Caco-2 (cell line): ENCODE results near the gene COL25A1. TPM values are rescaled to one million over a fixed set of nuclear protein-coding genes. Genes with fewer than 3 reads are reported as not detected.

ENCODE experiments used
- BruUV-seq: library from RNA; stranded (reverse); fragments of 400-500 nt; replicated peaks from 2 replicates; lab custom pipeline; 2021; lab: Mats Ljungman, UMichigan
- CTCF ChIA-PET: fragments of 300-600 bp; sonication (Branson Sonifier 250); formaldehyde crosslinking; loops from one replicate; lab custom pipeline; 2022; ENCODE audit warnings: antibody characterized with exemption; lab: Charles Lee
- POLR2A ChIA-PET: fragments of 300-600 bp; sonication (Branson Sonifier 250); formaldehyde crosslinking; loops from one replicate; lab custom pipeline; 2022; ENCODE audit warnings: antibody characterized with exemption; lab: Charles Lee
- DNase-seq, 2 experiments: peaks; one replicate each; pipeline versions ENCODE4 v3.0.0 to v3.0.0-alpha.2; 2020 to 2022
- H3K27me3 ChIP-seq: replicated peaks from 2 replicates; pipeline ENCODE4 v1.6.0; 2011; ENCODE audit warnings: low read length; ENCODE audit not compliant: control insufficient read depth, insufficient read depth
- H3K36me3 ChIP-seq: 2 replicates; pipeline ENCODE4 v1.5.1; 2011; ENCODE audit warnings: low read length; ENCODE audit not compliant: control insufficient read depth, insufficient read depth
- H3K4me1 ChIP-seq: fragments of 250-450 bp; sonication (Bioruptor Pico); 2 replicates; pipeline ENCODE4 v1.5.1; 2020; ENCODE audit warnings: mild to moderate bottlenecking
- H3K4me3 ChIP-seq: 2 replicates; pipeline ENCODE4 v1.5.1; 2011; ENCODE audit warnings: low read depth, mild to moderate bottlenecking, control low read depth, low read length
- H3K9me3 ChIP-seq: fragments of 250-450 bp; sonication (Bioruptor Pico); 2 replicates; pipeline ENCODE4 v1.5.1; 2020; ENCODE audit warnings: mild to moderate bottlenecking, moderate library complexity
- H3K27ac Mint-ChIP-seq: one replicate; pipeline ENCODE4 v1.8.0; 2022; ENCODE audit warnings: mixed read lengths; ENCODE audit not compliant: unreplicated experiment
- H3K27me3 Mint-ChIP-seq: one replicate; pipeline ENCODE4 v1.8.0; 2022; ENCODE audit warnings: mixed read lengths; ENCODE audit not compliant: insufficient read depth, unreplicated experiment
- H3K36me3 Mint-ChIP-seq: one replicate; pipeline ENCODE4 v1.8.0; 2022; ENCODE audit warnings: mild to moderate bottlenecking, mixed read lengths; ENCODE audit not compliant: insufficient read depth, unreplicated experiment
- H3K4me1 Mint-ChIP-seq: one replicate; pipeline ENCODE4 v1.8.0; 2022; ENCODE audit warnings: low read depth, mixed read lengths; ENCODE audit not compliant: unreplicated experiment
- H3K4me3 Mint-ChIP-seq: one replicate; pipeline ENCODE4 v1.8.0; 2022; ENCODE audit warnings: mild to moderate bottlenecking, moderate library complexity, mixed read lengths; ENCODE audit not compliant: unreplicated experiment
- H3K9me3 Mint-ChIP-seq: one replicate; pipeline ENCODE4 v1.8.0; 2022; ENCODE audit warnings: mixed read lengths; ENCODE audit not compliant: unreplicated experiment
- intact Hi-C: fragments of 100-400 bp; cut with micrococcal nuclease; formaldehyde crosslinking; loops from one replicate; pipeline ENCODE4 v1.10.0; 2022; ENCODE audit not compliant: unreplicated experiment
- total RNA-seq: library from RNA; stranded (reverse); gene quantifications from 2 replicates; pipeline ENCODE4 v1.2.3, GENCODE V29; 2022
- TF ChIP-seq, protein P1 (sequence below), 2 experiments: fragments of 200-600 bp in 1 of 2; IDR thresholded peaks; 1 replicate in 1 of 2; 2 replicates in 1 of 2; pipeline versions ENCODE4 v1.5.1 to v1.8.0; 2011 to 2022; ENCODE audit warnings: antibody characterized with exemption in 1 of 2, control low read depth in 1 of 2, inconsistent platforms in 1 of 2, low read depth in 1 of 2, low read length in 1 of 2, mild to moderate bottlenecking in 1 of 2, moderate library complexity in 1 of 2; ENCODE audit not compliant: insufficient read depth in 1 of 2, severe bottlenecking in 1 of 2, unreplicated experiment in 1 of 2

The COL25A1 gene
- total RNA-seq, 1 experiment from 2014 or later = not detected

DNA sequence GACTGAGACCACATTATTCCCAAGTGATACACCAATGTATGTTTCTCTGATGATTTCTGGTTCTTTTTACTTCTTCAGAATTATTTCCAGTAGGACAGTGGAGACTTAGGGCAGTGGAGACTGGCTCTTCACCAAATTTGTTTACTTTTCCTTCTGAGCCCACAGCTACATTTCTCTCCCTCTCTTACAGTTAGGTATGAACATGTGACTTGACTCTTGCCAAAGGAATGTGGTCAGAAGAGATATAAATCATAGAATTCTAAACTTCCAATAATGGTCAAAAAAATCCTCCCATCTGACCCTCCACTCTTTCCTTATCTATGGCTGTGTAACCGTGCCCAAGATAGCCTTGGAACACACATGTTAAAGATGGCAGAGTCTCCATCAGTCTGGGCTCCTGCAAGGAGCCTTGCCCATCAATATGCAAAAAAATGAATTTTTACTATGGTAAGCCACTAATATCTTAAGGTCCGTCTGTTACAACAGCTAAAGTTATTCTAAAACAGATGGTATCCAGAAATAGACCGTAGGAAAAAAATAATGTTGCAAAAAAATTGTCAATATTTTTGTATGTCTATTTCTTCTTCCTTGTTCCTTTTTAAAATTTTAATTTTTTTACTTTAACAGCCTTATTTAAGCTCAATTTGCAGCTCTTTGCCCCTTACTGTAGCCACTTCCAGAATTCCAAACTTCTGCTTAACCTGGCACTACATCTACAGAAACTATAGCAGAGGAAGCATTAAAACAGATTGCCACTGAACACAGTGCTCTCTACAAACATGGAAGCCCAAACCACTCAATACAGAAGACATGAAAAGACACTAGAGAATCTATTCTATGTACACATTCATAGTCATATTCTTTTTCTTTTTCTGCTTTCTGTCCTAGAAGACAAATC, 260.7 kb downstream of the COL25A1 start:
- ChIA-PET POLR2A (no interaction called here), CTCF (no interaction called here)
- TF ChIP-seq, protein P1, sequence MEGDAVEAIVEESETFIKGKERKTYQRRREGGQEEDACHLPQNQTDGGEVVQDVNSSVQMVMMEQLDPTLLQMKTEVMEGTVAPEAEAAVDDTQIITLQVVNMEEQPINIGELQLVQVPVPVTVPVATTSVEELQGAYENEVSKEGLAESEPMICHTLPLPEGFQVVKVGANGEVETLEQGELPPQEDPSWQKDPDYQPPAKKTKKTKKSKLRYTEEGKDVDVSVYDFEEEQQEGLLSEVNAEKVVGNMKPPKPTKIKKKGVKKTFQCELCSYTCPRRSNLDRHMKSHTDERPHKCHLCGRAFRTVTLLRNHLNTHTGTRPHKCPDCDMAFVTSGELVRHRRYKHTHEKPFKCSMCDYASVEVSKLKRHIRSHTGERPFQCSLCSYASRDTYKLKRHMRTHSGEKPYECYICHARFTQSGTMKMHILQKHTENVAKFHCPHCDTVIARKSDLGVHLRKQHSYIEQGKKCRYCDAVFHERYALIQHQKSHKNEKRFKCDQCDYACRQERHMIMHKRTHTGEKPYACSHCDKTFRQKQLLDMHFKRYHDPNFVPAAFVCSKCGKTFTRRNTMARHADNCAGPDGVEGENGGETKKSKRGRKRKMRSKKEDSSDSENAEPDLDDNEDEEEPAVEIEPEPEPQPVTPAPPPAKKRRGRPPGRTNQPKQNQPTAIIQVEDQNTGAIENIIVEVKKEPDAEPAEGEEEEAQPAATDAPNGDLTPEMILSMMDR (IDR thresholded peaks at IDR 0.05; ENCODE audit: insufficient read depth in 1 of 2, low read depth in 1 of 2, low read length in 1 of 2, severe bottlenecking in 1 of 2, unreplicated experiment in 1 of 2) = no peak
- H3K9me3 Mint-ChIP-seq = no peaks in the 10 kb centered on the region
- DNase-seq = no peak
- H3K4me3 Mint-ChIP-seq = no peak overlapping the region
- Histone ChIP-seq H3K4me1 (no peaks in the 10 kb centered on the region), H3K4me3 (no peak overlapping the region), H3K27me3 (no peaks in the 10 kb centered on the region), H3K9me3 (no peaks in the 10 kb centered on the region; the same call in 1 of the 2 replicates), H3K36me3 (no peaks in the 10 kb centered on the region)
- no peaks in the 10 kb centered on the region for H3K4me1 Mint-ChIP-seq
- BruUV-seq = no TSS peak
- no peaks in the 10 kb centered on the region for H3K36me3 Mint-ChIP-seq
- H3K27ac Mint-ChIP-seq = no peak overlapping the region
- intact Hi-C loops = no loop called here
- peaks cover 7% of the 10 kb centered on the region for H3K27me3 Mint-ChIP-seq

DNA sequence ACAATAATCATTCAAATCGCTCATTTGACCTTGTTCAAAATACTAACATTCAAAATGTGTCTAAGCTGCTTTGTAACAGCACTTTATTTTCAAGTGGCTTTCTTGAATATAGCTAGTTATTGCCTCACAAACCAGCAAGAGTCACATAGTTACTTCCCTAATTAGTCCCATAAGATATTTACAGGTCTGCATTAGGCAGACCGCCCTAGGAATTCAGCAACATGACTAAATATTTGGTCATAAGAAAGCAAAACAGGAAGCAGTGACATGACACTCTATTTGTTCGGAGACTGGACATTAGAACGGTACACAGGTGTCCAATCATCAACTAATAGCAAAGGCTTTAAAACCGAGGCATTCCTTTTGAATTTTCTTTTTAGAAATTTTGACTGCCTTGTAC, 262.0 kb downstream of the COL25A1 start:
- H3K9me3 ChIP-seq = no peaks in the 10 kb centered on the region; the same call in 1 of the 2 replicates
- BruUV-seq = no TSS peak
- no peaks in the 10 kb centered on the region for H3K27me3 ChIP-seq
- no peak overlapping the region for H3K4me3 Mint-ChIP-seq
- no peak for DNase-seq
- ChIA-PET CTCF (no interaction called here), POLR2A (no interaction called here)
- H3K9me3 Mint-ChIP-seq = no peaks in the 10 kb centered on the region
- no peak overlapping the region for H3K4me3 ChIP-seq
- H3K4me1 ChIP-seq = no peaks in the 10 kb centered on the region
- intact Hi-C loops = no loop called here
- H3K4me1 Mint-ChIP-seq = no peaks in the 10 kb centered on the region
- TF ChIP-seq, protein P1 (IDR thresholded peaks at IDR 0.05; ENCODE audit: insufficient read depth in 1 of 2, low read depth in 1 of 2, low read length in 1 of 2, severe bottlenecking in 1 of 2, unreplicated experiment in 1 of 2) = no peak
- no peaks in the 10 kb centered on the region for H3K36me3 Mint-ChIP-seq
- H3K27ac Mint-ChIP-seq = no peak overlapping the region
- H3K36me3 ChIP-seq = no peaks in the 10 kb centered on the region
- peaks cover 7% of the 10 kb centered on the region for H3K27me3 Mint-ChIP-seq

DNA sequence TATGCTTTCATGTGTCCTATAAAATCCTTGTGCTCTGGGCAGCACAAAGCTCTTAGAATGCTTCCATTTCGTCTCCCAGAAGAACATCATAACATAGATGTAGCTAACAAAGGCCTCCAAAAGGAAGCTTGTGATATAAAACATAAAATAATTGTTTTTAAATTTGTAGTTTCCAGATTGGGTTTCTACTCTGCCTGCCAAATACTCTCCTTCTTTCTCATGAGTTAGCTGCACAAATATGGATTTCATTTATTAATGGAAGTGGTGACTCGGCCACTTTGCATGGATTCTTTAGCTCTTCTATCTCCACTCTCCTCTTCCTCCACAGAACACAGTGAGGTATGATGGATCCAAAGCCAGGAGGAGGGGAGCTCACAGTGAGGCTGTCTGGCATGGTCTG, 265.4 kb downstream of the COL25A1 start:
- Histone ChIP-seq H3K36me3 (no peaks in the 10 kb centered on the region), H3K27me3 (no peaks in the 10 kb centered on the region), H3K4me1 (no peaks in the 10 kb centered on the region), H3K4me3 (no peak overlapping the region), H3K9me3 (no peaks in the 10 kb centered on the region)
- Mint-ChIP-seq H3K4me3 (no peak overlapping the region), H3K27me3 (peaks cover 9% of the 10 kb centered on the region), H3K27ac (no peak overlapping the region), H3K9me3 (no peaks in the 10 kb centered on the region), H3K4me1 (no peaks in the 10 kb centered on the region), H3K36me3 (no peaks in the 10 kb centered on the region)
- POLR2A ChIA-PET = no interaction called here
- no peak for DNase-seq
- TF ChIP-seq, protein P1 (IDR thresholded peaks at IDR 0.05; ENCODE audit: insufficient read depth in 1 of 2, low read depth in 1 of 2, low read length in 1 of 2, severe bottlenecking in 1 of 2, unreplicated experiment in 1 of 2) = no peak
- CTCF ChIA-PET = no interaction called here
- intact Hi-C loops = no loop called here
- no TSS peak for BruUV-seq
